Stimulated activated CD4-positive, alpha-beta T cell treated with anti-CD3 and anti-CD28 coated beads, TNF-alpha, amount 100 ng/mL, for 48 hours (primary cell): Measurements from ENCODE around the gene KCNN4.
A peak's percentile ranks its signal among the peaks of the same experiment; 100 is the strongest.
"Not testable (repeated sequence)": the region's sequence is repeated elsewhere in the genome, so short reads cannot be mapped to it uniquely, and the experiment has no call there.

Source experiments
- DNase-seq, 3 donors: peaks; one replicate each; pipeline ENCODE4 v3.0.0-alpha.2; 2020; ENCODE audit warnings: low read depth in 3 of 3

The KCNN4 gene

GRCh38 chr19:43780706-43781525 lies at the start of gene KCNN4:
TSS of gene KCNN4 (minus strand) at chr19:43780973. CDS start at chr19:43780861, 112 bp downstream.
- peak in 2 of 3 donors; percentile 73 to 77 for DNase-seq

GRCh38 chr19:43826787-43827754 lies 46.3 kb upstream of the KCNN4 start, which contains the start of gene ZNF283:
TSS of gene ZNF283 (plus strand) at chr19:43827321. CDS start at chr19:43833505, 6,184 bp downstream.
- DNase-seq: peak; percentile 66 to 82 (median 78)

GRCh38 chr19:43824572-43824971 lies 43.8 kb upstream of the KCNN4 start:
- not testable (repeated sequence) for DNase-seq

- DNase-seq: not testable (repeated sequence)
Measured at GRCh38 chr19:43823856-43824255, 43.1 kb upstream of the KCNN4 start.

- DNase-seq: no peak
Measured at GRCh38 chr19:43820884-43821215, 40.1 kb upstream of the KCNN4 start.

GRCh38 chr19:43820098-43820883 lies 39.5 kb upstream of the KCNN4 start:
- no peak for DNase-seq

- no peak for DNase-seq
Measured at GRCh38 chr19:43818500-43818899, 37.7 kb upstream of the KCNN4 start.

- DNase-seq: not testable (repeated sequence)
Measured at GRCh38 chr19:43817454-43817853, 36.7 kb upstream of the KCNN4 start.

- DNase-seq: no peak
Measured at GRCh38 chr19:43814663-43815352, 34.0 kb upstream of the KCNN4 start.

GRCh38 chr19:43812688-43813087 lies 31.9 kb upstream of the KCNN4 start:
- DNase-seq: no peak

GRCh38 chr19:43812259-43812658 lies 31.5 kb upstream of the KCNN4 start:
- DNase-seq: no peak

- no peak for DNase-seq
Measured at GRCh38 chr19:43811837-43812236, 31.1 kb upstream of the KCNN4 start.

GRCh38 chr19:43809762-43810696 lies 29.3 kb upstream of the KCNN4 start:
- DNase-seq: no peak

- no peak for DNase-seq
Measured at GRCh38 chr19:43807651-43808050, 26.9 kb upstream of the KCNN4 start.

GRCh38 chr19:43806848-43807247 lies 26.1 kb upstream of the KCNN4 start:
- DNase-seq: no peak

- not testable (repeated sequence) for DNase-seq
Measured at GRCh38 chr19:43806401-43806800, 25.6 kb upstream of the KCNN4 start.

GRCh38 chr19:43804432-43804831 lies 23.7 kb upstream of the KCNN4 start:
- no peak for DNase-seq

GRCh38 chr19:43802216-43802951 lies 21.6 kb upstream of the KCNN4 start, which contains the start of gene LYPD5:
TSS of gene LYPD5 (minus strand) at chr19:43802447. CDS start at chr19:43802380, 67 bp downstream.
- DNase-seq: no peak

- no peak for DNase-seq
Measured at GRCh38 chr19:43799502-43800142, 18.8 kb upstream of the KCNN4 start.
